Psoas muscle (tissue), 8 donors: Measurements from ENCODE around the gene CRELD1. TPM values are rescaled to one million over a fixed set of nuclear protein-coding genes. Genes with fewer than 3 reads are reported as not detected.

ENCODE experiments used
- ATAC-seq, 4 donors: fragments of 200-7000 bp; cut with Tn5 transposase; one replicate each; pipeline ENCODE4 v1.9.1; 2020; ENCODE audit warnings: moderate library complexity in 3 of 4, mild to moderate bottlenecking in 2 of 4
- DNase-seq, 2 donors: peaks; one replicate each; pipeline ENCODE4 v3.0.0-alpha.2; 2020
- H3K27ac ChIP-seq: fragments of 200-600 bp; one replicate; pipeline ENCODE4 v1.8.0; 2022
- H3K27me3 ChIP-seq, 3 donors: fragments of 200-600 bp in 1 of 3; one replicate each; pipeline versions ENCODE4 v1.6.1 to v1.8.0; 2013 to 2022; ENCODE audit warnings: low read length in 2 of 3, mild to moderate bottlenecking in 2 of 3, moderate library complexity in 1 of 3; ENCODE audit not compliant: insufficient read depth in 3 of 3
- H3K36me3 ChIP-seq, 2 donors: fragments of 200-600 bp in 1 of 2; one replicate each; pipeline versions ENCODE4 v1.6.1 to v1.8.0; 2013 to 2022; ENCODE audit warnings: low read depth in 1 of 2, mild to moderate bottlenecking in 1 of 2, moderate library complexity in 1 of 2; ENCODE audit not compliant: insufficient read depth in 1 of 2
- H3K4me1 ChIP-seq: fragments of 200-600 bp; one replicate; pipeline ENCODE4 v1.8.0; 2022
- H3K4me3 ChIP-seq: fragments of 200-600 bp; one replicate; pipeline ENCODE4 v1.8.0; 2022; ENCODE audit warnings: mild to moderate bottlenecking
- H3K9me3 ChIP-seq: fragments of 200-600 bp; one replicate; pipeline ENCODE4 v1.8.0; 2022
- WGBS, 3 donors: extraction: QIAGEN DNeasy Blood & Tissue Kit; methylation state at CpG; one replicate each; pipeline versions ENCODE4 v1.1.6 to v1.1.7; 2013; 5-methylcytosine and 5-hydroxymethylcytosine counted together
- intact Hi-C, 2 donors: fragments of 100-400 bp; cut with DNase I; formaldehyde crosslinking; loops; one replicate each; pipeline versions ENCODE4 v1.11.0 to v1.14.2; 2022
- polyA plus RNA-seq, 3 donors: library from polyadenylated mRNA; stranded (reverse); fragments of 200-250 nt; gene quantifications; one replicate each; pipeline ENCODE4 v1.2.3, GENCODE V29; 2013
- total RNA-seq, 4 donors: library from RNA; stranded (reverse); fragmentation: NEBNext Ultra II Directional in 2 of 4; extraction: Animal tissue kit (Norgen Biotek cat#: 25700) in 2 of 4; gene quantifications; one replicate each; pipeline versions ENCODE4 v1.2.1 to v1.2.4, GENCODE V29; 2021 to 2023
- TF ChIP-seq, protein P1 (sequence below): fragments of 200-600 bp; IDR thresholded peaks from one replicate; pipeline ENCODE4 v1.8.0; 2022; ENCODE audit warnings: antibody characterized with exemption
- donor health status: healthy with polysubstance abuse.
- donor health status: DM: no; HTN: no; CAD: no; lungs with moderate emphysema.
- donor health status: Bipolar disorder and iron deficiency.
- donor health status: healthy.
- donor health status: DM: yes; HTN: yes; CAD: no.
- donor health status: DM: no; HTN: no; CAD: no.
- donor health status: DM: no; HTN: no; CAD: no.
- donor health status: DM: yes; HTN: yes; CAD: no.

CRELD1 gene
- total and polyA plus RNA-seq, 7 donors: 24.2 to 47.5 (median 28.8) TPM

DNA sequence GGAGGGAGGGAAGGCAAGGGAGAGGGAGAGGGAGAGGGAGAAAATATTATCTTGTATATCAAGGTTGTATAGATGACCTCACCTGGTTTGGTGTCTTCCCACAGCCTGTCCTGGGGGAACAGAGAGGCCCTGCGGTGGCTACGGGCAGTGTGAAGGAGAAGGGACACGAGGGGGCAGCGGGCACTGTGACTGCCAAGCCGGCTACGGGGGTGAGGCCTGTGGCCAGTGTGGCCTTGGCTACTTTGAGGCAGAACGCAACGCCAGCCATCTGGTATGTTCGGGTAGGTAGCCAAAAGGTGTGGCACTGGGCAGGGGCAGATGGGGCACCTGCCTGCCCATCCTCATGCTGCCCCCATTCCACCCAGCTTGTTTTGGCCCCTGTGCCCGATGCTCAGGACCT, 7.1 kb downstream of the CRELD1 start:
- DNase-seq (no peak), ATAC-seq (no peak)
- intact Hi-C loops: loop anchor here in 1 of 2 donors (10.0 kb wide), 1 partner anchor 194 kb away; no protein-coding TSS in a partner anchor
- Histone ChIP-seq H3K27ac (no peak overlapping the region), H3K27me3 (no peaks in the 10 kb centered on the region), H3K4me3 (no peak overlapping the region), H3K9me3 (no peaks in the 10 kb centered on the region), H3K36me3 (peaks cover 0 to 63% of the 10 kb centered on the region in 2 donors), H3K4me1 (peaks cover 13% of the 10 kb centered on the region)
- 91 to 94% (median 93%) methylated on average over 10 of the region's 10 CpGs for WGBS, 3 donors
- TF ChIP-seq, protein P1, sequence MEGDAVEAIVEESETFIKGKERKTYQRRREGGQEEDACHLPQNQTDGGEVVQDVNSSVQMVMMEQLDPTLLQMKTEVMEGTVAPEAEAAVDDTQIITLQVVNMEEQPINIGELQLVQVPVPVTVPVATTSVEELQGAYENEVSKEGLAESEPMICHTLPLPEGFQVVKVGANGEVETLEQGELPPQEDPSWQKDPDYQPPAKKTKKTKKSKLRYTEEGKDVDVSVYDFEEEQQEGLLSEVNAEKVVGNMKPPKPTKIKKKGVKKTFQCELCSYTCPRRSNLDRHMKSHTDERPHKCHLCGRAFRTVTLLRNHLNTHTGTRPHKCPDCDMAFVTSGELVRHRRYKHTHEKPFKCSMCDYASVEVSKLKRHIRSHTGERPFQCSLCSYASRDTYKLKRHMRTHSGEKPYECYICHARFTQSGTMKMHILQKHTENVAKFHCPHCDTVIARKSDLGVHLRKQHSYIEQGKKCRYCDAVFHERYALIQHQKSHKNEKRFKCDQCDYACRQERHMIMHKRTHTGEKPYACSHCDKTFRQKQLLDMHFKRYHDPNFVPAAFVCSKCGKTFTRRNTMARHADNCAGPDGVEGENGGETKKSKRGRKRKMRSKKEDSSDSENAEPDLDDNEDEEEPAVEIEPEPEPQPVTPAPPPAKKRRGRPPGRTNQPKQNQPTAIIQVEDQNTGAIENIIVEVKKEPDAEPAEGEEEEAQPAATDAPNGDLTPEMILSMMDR: no peak

GRCh38 chr3:9942164-9942563, 8.5 kb downstream of the CRELD1 start:
- peaks cover 0 to 49% of the 10 kb centered on the region in 2 donors for H3K36me3 ChIP-seq
- no peak overlapping the region for H3K4me3 ChIP-seq
- 79 to 89% (median 83%) methylated on average over 4 of the region's 4 CpGs for WGBS, 3 donors
- ATAC-seq (no peak), DNase-seq (no peak)
- no peaks in the 10 kb centered on the region for H3K9me3 ChIP-seq
- TF ChIP-seq, protein P1: no peak
- H3K4me1 ChIP-seq: no peaks in the 10 kb centered on the region
- no peaks in the 10 kb centered on the region for H3K27me3 ChIP-seq
- intact Hi-C loops: loop anchor here in 1 of 2 donors (10.0 kb wide), 1 partner anchor 193 kb away; no protein-coding TSS in a partner anchor
- H3K27ac ChIP-seq: no peak overlapping the region

- Histone ChIP-seq H3K4me1 (no peaks in the 10 kb centered on the region), H3K4me3 (no peak overlapping the region), H3K36me3 (peaks cover 0 to 42% of the 10 kb centered on the region in 2 donors), H3K27me3 (no peaks in the 10 kb centered on the region), H3K9me3 (no peaks in the 10 kb centered on the region), H3K27ac (no peak overlapping the region)
- TF ChIP-seq, protein P1: no peak
- WGBS, 3 donors: 89 to 93% (median 91%) methylated on average over 10 to 11 of the region's 11 CpGs
- intact Hi-C loops: loop anchor here in 1 of 2 donors (10.0 kb wide), 1 partner anchor 192 kb away; no protein-coding TSS in a partner anchor
- ATAC-seq (no peak), DNase-seq (no peak)
These were observed 9.5 kb downstream of the CRELD1 start for GRCh38 chr3:9942934-9943690.

DNA sequence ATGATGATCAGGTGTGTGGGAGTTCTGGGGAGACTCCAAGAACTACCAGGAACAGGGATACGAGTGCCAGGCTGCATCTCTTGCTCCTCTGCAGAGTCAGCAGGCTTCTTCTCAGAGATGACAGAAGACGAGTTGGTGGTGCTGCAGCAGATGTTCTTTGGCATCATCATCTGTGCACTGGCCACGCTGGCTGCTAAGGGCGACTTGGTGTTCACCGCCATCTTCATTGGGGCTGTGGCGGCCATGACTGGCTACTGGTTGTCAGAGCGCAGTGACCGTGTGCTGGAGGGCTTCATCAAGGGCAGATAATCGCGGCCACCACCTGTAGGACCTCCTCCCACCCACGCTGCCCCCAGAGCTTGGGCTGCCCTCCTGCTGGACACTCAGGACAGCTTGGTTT, 10.6 kb downstream of the CRELD1 start:
- Histone ChIP-seq H3K4me1 (no peaks in the 10 kb centered on the region), H3K27me3 (no peaks in the 10 kb centered on the region), H3K27ac (no peak overlapping the region), H3K4me3 (no peak overlapping the region), H3K36me3 (peaks cover 0 to 47% of the 10 kb centered on the region in 2 donors), H3K9me3 (no peaks in the 10 kb centered on the region)
- intact Hi-C loops: loop anchor here in 1 of 2 donors (10.0 kb wide), 1 partner anchor 191 kb away; no protein-coding TSS in a partner anchor
- 82 to 91% (median 85%) methylated on average over 11 of the region's 11 CpGs for WGBS, 3 donors
- TF ChIP-seq, protein P1: no peak
- DNase-seq (no peak), ATAC-seq (no peak)
